Activated CD4-positive, alpha-beta T cell treated with anti-CD3 and anti-CD28 coated beads, Interleukin-2, amount 50 U/mL, for 48 hours (primary cell): ENCODE measurements around the gene RGS2.

Experiments used
- DNase-seq, 2 experiments: peaks; one replicate each; pipeline ENCODE4 v3.0.0-alpha.2; 2020

The RGS2 gene

GRCh38 chr1:192797143-192797542, 11.7 kb upstream of the RGS2 start:
- DNase-seq = no peak

DNA sequence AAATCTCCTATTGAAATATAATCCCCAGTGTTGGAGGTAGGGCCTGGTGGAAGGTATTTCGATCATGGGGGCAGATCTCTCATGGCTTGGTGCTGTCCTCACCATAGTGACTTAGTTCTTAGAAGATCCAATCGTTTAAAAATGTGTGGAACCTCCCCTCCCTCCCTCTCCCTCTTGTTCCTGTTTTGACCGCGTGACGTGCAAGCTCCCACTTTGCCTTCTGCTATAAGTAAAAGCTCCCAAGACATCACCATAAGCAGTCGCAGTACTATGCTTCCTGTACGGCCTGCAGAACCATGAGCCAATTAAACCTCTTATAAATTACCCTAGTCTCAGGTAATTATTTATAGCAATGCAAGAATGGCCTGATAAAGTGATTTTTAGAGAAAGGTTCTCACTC, 10.9 kb upstream of the RGS2 start:
- DNase-seq = no peak

DNA sequence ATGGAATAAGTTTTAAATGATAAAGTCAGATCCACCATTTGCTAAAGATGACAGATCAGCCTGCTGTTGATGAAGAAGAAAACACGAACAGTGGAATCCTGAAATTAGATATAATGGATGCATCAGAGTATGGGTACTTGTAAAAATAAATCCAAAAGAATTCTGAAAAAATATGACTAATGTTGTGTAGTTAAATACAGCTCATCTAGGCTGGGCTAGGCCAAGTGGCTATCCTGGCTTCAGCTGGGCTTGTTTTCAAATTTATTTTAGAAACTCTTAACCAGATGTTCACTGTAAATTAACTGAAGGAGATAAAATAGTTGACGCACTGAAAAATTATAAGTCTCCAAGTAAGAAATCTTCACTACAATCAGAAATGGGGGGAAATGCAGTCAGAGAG, 7.4 kb upstream of the RGS2 start:
- no peak for DNase-seq

- DNase-seq = no peak
Measured at GRCh38 chr1:192802406-192802805, 6.4 kb upstream of the RGS2 start.

DNA sequence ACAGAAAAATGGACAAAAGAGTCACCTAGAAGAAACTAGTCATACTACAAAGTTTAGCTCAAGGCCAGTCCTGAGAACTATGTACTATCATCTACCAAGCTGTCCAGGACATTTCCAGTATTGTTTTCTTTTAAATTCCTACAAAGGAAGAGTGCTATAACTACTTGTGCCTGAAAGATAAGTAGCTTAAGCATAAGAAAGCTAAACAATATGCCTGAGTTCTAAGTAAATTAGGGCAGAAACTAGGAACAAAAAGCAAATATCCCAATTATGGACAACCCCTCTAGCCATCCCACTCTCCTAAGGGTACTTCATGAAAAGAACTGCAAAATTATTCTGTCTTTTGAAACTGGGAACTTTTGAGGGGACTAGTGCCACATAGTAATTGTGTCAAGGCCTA, 5.3 kb upstream of the RGS2 start:
- DNase-seq = no peak

GRCh38 chr1:192805832-192806323, 3.0 kb upstream of the RGS2 start:
- DNase-seq = no peak

DNA sequence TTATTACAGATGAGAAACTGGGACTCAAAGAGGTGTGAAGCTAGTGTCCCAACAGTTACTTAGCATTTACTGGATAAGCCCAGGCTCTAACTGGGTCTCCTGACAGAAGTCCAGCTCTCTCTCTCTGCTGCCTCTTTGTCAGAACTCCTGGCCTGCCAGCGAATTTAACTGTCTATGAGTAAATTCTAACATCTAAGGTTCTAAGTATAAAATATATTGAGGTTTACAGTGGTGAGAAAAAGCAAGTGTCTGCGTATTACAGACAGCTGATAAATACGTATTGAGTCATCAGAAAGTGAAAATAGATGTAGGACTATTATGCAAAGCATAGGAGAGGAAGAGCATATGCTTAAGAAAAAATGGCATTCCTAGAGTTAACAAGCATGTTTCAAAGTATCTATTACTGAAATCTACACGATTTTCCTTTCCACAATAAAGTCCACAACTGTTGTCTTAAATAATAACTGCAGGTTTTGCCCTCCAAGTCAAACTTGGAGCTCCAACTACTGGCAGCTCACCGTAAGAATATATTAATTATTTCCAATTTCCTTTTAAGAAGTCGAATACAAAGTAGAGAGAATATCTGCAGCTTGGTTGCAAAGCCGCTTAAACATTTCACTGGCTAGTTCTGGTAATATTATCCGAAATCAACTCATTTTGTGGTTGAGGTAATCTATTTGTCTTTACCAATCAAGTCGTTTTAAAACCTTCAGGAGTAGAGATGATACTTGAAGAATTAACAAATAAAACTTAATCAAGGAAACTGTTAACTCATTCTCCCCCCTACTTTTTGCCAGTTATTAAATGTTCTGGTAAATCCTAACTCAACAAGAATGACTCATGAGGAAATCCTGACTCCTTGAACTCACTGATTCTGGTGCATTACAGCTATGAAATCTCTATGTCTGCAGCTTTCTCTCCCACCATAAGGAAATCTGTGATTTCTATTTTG, 1.4 kb upstream of the RGS2 start:
- DNase-seq = peak in 1 of 2 experiments; percentile 31

GRCh38 chr1:192808163-192808517, 699 bp upstream of the RGS2 start:
- DNase-seq = no peak

DNA sequence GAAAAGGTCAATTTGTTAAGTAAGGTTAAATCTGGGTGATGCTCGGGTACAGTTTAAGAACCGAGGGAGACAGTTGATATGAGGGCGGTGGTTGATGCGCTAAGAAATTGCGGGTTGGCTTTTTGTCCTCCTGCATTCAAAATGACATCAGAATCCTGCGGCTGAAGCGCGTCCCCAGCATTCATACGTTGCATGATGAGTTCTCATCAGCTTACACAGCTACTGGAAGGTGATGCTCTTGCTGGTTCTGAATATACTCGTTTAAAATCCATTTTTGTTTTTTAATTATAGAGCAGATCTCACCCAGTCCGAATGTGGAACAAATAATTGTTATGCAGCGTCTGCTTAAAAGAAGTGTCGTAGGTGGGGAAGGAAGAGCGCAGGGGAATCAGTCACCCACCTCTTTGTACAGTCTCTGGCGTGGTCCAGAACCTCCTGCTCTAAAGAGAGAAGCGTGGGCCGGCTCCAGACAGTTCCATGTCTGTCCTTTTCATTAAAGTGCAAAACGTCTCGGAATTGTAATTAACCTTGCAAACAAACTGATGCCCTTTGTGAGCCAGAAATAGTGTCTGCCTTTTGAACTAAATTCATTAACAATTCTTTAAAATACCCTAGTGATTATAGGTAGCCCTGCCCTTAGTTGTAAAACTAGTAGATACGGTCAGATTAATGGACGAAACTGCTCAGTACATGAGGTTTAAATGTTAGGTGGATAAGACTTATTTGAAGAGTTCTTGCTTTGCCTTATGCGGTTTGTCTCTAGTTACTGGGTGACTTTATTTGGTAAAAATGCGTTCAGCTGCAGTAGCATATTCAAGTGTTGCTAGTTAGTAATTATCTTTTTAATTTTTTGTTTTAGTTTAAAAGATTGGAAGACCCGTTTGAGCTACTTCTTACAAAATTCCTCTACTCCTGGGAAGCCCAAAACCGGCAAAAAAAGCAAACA, 741 bp downstream of the RGS2 start:
- peak; percentile 50 to 62 for DNase-seq

- no peak for DNase-seq
Measured at GRCh38 chr1:192810253-192810880, 1.5 kb downstream of the RGS2 start.

GRCh38 chr1:192811006-192811405, 2.2 kb downstream of the RGS2 start:
- DNase-seq = no peak

- DNase-seq = no peak
Measured at GRCh38 chr1:192811594-192812239, 2.9 kb downstream of the RGS2 start.

DNA sequence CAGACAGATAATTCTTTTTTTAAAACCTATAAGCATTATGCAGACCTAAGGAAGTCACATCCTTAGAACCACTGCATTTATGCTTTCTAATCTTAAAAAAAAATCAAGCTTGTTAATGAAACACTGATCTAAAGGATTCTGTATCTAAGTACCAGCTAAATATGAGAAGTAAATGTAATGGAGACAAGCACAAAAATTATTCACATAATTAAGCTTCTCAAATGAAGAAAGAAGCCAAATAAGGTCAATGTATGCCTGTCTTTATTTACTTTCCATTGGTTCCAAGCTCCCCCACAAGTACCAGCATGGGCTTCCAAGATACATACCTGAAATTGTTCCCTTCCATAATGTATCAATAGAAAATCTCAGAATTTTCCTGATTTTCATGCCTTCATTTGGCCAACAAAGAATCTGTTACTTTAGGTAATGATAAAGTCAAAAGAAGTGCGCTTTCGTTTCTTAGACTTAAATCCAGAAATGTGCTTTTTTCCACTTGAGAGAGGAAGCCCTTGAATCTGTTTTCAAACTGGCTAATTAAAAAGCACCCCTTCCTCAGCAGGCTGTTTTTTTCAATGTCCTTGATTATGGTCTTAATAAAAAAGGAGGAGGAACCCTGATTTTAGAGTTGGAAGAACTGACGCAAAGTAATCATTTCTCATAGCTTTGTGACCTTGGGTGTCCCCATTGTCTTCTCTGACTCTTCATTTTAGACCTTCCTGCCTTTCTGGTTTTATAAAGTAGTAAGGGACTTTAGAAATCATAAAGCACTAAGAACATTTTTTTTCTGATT, 3.8 kb downstream of the RGS2 start:
- DNase-seq = no peak

- no peak for DNase-seq
Measured at GRCh38 chr1:192814805-192815204, 6.0 kb downstream of the RGS2 start.

DNA sequence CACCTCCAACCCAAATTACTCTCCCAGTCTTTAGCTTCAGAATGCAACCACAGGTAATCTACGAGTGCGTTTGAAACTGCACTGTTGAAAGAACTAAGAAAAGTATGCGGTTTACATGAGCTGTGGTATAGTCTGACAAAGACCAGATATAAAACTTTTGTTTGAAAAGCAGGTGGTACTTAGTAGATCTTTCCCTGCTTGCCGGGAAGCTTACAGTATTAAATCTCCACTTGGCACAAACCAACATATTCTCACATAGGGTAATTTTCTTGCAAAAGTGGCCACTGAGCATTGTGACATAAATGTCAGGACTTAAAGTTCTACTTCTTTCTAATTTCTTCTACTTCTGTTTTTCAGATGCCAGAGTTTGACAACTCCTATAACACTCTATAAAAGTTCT, 8.4 kb downstream of the RGS2 start:
- no peak for DNase-seq

- no peak for DNase-seq
Measured at GRCh38 chr1:192821296-192821695, 12.5 kb downstream of the RGS2 start.

DNA sequence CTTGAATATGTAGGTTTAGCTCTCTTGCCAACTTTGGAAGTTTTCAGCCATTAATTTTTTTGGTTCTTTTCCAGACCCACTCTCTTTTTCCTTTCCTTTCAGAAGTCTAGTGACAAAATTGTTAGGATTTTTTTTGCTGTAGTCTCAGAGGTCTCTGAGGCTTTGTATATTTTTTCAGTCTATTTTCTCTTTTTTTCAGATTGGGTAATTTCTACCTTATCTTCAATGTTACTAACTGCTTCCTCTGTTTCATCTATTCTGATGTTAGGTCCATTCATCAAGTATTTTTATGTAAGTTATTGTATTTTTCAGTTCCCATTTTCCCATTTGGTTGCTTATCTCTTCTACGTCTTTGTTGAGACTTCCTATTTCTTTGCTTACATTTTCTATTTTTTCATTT, 15.7 kb downstream of the RGS2 start:
- DNase-seq = no peak

GRCh38 chr1:192826791-192827546, 18.1 kb downstream of the RGS2 start:
- no peak for DNase-seq

DNA sequence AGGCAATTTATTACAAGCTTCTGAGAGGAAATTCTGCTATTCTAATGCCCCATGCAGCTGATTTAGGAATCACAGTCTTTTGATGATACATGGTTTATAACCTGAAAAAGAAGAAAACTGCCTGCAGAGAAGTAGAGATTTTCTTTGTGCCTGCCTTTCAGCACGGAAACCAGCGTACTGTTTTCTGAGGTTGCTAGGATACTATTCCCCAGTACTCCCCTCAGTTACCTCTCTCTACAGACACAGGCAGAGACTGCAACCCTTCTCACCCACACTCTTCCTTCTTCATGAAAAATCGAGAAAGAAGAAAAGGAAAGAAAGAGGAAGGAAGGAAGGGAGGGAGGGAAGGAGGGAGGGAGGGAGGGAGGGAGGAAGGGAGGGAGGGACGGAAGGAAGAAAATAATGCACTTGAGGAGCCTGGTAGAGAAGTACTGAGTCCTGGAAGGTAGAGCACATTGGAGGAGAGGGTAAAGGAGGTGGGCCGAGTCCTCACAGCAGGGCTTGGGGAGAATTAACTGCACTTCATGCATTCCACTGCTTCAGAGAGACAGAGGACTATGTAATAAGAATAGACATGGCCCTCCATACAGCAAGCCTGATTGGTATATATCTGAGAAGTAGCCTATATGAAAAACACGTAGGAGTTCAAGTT, 21.9 kb downstream of the RGS2 start:
- DNase-seq = no peak

GRCh38 chr1:192831706-192832355, 23.0 kb downstream of the RGS2 start:
- no peak for DNase-seq
